Inferior parietal cortex (tissue), 1 donor: Measurements from ENCODE around the gene ARHGEF38.
"Not testable (repeated sequence)": the region's sequence is repeated elsewhere in the genome, so short reads cannot be mapped to it uniquely, and the experiment has no call there.

ENCODE experiments used
- DNase-seq: peaks from one replicate; pipeline ENCODE4 v3.0.0-alpha.2; 2016; ENCODE audit errors: extremely low spot score

The ARHGEF38 gene

DNA sequence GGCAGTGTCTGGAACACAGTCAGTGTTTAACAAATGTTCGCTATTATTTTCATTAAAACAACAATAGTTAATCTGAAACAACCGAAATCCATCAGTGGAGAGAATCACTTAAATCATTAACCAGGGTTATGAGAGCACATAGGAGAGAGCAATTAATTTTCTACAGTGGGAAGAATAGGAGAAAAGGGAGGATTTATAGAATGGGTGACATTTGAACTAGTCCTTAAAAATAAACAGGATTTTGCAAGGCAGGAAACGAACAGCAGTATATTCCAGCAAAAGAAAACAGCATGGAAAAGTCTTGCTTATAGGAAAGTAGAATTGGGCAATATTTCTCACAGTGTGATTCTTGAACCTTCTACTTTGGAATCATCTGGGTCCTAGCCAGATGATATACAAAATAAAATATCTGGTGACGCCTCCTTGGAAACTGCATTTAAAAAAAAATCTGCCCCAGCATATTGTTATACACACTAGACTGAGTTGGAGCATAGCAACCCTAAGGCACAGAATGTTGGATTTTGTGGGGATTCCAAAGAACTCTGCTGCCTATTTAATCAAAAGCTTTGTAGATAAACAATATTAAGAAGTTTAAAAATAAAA lies 100.0 kb downstream of the ARHGEF38 start:
- no peak for DNase-seq

- DNase-seq = no peak
Measured at GRCh38 chr4:105657117-105657765, 104.8 kb downstream of the ARHGEF38 start.

DNA sequence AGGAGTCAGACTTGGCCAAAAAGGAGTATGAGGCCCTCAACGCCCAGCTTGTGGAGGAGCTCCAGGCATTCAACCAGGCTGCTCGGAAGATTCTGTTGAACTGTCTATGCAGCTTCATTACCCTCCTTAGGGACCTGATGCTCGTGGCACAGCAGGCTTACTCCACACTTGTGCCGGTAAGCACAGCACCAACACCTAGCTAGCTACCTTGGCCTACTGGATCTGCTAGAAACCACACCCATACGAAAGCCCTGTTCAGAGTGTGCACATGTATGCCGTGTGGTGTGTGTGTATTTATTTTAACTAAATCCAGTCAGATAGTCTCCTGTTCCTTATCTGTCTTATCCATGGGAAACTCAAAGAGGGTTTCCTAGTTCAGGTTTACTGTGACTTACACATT lies 106.8 kb downstream of the ARHGEF38 start:
- DNase-seq = no peak

GRCh38 chr4:105661028-105661427 lies 108.6 kb downstream of the ARHGEF38 start:
- no peak for DNase-seq

- no peak for DNase-seq
Measured at GRCh38 chr4:105662935-105663675, 110.7 kb downstream of the ARHGEF38 start.

GRCh38 chr4:105666693-105667092 lies 114.3 kb downstream of the ARHGEF38 start:
- peak; percentile 28 for DNase-seq

DNA sequence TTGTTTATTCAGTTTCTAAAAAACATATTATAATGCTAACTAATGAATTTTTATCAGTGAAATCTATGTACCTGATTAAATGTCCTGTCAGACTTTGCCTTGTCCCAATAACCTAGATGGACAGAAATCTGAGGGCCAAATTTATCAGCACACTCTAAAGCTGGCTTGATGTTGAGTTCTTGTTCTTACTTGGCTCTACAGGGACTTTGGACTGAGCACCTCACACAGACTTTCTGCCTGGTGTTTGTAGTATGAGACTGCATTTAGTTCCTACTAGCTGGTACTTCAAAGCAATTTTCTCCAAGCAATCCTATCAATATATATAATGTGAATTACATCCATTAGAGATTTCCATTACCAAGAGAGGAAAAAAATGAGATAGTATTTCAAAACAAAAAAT lies 118.3 kb downstream of the ARHGEF38 start:
- DNase-seq = no peak

GRCh38 chr4:105671301-105671700 lies 118.9 kb downstream of the ARHGEF38 start:
- no peak for DNase-seq

DNA sequence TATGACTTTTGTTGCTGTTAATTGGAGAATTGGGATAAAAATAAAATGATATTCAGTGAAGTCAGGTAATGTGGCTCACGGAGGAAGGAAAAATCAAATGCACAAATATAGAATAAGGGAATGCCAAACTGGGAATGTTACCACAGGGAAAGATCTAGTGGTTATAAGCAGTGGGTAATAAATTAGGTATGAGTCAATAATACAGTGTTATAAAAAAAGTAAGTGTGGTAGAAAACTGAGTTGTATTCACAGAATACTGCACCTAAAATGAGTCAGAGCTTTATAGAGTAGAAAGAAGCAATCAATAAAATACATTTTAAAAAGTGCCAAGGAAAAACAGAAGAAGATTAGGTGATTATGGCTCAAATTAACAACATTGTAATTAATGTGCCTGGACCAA lies 121.6 kb downstream of the ARHGEF38 start:
- no peak for DNase-seq

DNA sequence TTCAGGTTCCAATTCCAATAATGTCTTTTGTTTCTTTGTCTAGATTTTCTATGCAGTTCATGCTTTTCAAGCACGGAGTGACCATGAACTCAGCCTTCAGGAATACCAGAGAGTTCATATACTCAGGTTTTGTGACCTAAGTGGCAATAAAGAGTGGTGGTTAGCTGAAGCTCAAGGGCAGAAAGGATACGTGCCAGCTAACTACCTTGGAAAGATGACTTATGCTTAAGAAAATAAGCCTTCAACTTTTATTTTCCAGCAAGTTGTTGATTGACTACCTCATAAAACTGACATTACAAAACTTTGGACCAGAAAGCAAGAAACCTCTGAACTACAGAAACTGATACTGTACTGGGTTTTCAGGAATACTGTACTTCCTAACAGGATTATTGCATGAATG lies 125.3 kb downstream of the ARHGEF38 start:
- DNase-seq = no peak

- no peak for DNase-seq
Measured at GRCh38 chr4:105679186-105679585, 126.8 kb downstream of the ARHGEF38 start.

DNA sequence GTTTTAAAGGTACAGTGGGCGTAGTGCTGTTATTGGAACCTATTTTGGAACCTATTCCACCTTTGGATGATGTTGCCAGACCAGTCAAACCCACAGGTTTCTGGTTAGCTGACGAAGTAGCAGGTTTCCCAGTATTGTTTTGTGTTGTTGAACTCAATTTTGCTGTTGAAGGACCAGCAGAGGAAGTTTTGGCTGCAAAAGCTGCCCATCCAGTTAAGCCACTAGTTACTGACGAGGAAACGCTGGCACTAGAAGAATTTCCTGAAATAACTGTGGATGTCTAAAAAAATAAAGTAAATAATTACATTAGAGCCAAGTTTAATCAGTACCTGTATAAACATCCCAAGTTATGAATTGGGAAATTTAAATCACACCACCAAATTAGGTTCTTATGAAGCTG lies 130.6 kb downstream of the ARHGEF38 start:
- no peak for DNase-seq

DNA sequence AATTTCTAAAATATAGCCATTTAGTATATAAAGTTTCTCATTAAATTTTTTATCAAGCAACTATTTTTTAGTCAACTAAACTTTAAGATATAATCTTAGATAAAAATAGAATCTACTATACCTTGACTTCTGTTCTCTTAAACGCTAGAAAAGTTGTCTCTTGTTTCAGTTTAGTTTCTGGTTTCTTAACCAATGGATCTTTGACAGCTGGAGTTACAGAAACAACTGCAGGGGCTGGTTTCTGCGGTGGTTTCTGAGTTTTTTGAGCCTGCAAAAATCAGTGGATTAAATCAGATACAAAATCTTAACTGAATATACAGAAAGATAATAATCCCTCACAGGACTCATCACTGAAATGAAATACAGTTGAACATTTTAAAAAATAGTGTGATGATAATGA lies 134.2 kb downstream of the ARHGEF38 start:
- no peak for DNase-seq

- DNase-seq = not testable (repeated sequence)
Measured at GRCh38 chr4:105694812-105695211, 142.4 kb downstream of the ARHGEF38 start.

- DNase-seq = not testable (repeated sequence)
Measured at GRCh38 chr4:105695832-105696231, 143.4 kb downstream of the ARHGEF38 start.

DNA sequence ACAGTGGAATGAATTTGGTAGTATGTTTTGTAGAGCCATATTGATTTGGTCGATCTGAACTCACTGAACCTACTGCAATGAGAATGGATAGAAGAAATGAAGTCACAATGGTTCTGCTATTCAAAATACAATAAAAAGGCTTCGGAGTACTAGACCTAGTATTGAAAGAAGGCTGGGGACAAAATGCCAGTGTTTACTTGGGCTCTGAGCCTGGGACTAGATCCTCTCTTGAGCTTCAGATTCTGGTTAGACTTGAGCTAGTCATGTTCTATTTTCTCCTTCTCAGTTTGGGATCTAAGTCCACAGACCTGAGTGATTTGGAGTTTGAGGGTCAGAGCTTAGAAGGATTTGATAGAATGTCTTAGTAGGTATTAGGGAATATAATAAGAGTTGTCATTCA lies 146.2 kb downstream of the ARHGEF38 start:
- DNase-seq = no peak

DNA sequence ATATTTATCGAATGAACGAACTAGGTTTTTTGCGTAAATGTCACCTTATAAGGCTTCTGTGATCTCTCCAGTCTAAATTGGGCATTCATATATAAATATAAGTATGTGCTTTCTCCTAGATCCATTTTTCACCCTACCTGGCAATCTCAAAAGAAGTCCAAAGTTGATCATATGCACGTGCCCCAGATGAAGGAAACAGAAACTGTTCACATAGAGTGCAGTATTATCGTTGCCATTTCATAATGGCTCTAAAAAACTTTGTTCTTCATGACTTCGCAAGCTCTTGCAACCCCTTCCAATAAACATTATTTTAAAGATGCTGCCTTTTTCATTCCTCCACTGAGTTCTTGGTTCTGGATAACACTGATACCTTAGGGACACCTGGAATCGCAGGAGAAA lies 155.4 kb downstream of the ARHGEF38 start:
- no peak for DNase-seq

DNA sequence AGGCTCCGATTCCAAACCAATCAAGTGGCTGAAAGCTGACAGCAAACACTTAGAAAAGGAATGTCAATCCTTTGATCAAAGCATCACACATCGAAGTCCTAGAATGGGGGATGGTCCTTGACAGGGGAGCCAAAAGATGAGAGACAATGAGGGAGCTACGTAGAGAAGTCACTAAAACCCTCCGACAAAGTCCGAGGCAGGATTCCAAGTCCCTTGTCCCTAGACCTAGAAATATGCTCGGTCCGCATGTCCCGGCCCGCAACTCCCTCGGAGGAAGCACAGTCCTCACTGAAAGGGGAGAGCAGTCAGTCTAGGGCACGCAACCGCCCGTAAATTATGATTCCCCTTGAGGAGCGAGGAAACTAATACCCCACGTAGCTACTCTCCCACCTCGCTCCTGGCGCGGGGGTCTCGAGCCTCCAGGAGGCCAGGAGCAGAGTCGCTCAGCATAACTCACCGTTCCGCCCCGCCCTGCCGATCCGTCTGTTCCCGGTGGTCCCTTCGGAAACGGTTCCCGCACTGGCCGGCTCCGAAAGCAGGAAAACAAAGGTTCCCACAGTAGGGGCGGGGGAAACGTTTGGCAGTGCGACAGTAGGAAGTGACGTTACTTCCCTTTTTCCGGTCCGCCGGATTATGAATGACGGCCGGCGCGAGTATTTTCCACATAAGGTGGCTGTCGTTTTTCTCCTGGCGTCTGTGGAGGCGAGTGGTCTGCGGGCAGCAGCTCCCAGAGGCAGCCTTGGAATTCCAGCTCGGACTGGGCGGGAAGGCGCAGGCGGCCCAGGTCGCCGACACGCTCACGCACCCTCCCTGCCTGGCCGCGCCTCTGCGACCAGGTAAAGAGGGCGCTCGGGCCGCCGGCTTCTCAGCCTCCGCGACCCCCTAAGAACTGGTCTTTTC lies 156.0 kb downstream of the ARHGEF38 start, which contains the start of the genes GSTCD and INTS12:
Gene GSTCD, plus strand, starts transcription at position 604 of the 900 bp plus-strand sequence. CDS start 8,830 bp downstream, outside the sequence.
Gene INTS12, minus strand, starts transcription at position 509 of the 900 bp plus-strand sequence. CDS start 8,684 bp downstream, outside the sequence.
- DNase-seq = peak; percentile 96

DNA sequence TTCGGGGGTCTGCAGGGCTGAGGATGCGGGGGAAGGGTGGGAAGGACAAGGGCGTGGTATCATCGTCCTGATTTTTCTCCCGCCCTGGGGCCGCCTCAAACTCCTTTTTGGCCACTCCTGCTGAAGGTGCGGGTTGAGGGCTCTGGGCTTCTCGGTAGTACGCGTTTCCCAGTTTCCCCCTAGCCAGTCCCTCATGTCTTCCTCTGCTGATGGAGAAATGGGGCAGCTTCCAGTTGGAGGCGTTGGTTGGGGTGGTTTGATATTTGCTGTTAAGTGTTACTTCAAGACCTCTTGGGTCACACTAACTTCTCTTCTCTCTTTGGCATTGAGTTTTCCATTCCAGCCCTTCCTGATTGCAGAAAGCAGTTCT lies 156.6 kb downstream of the ARHGEF38 start:
- DNase-seq = no peak

- DNase-seq = no peak
Measured at GRCh38 chr4:105710012-105710600, 157.7 kb downstream of the ARHGEF38 start.

DNA sequence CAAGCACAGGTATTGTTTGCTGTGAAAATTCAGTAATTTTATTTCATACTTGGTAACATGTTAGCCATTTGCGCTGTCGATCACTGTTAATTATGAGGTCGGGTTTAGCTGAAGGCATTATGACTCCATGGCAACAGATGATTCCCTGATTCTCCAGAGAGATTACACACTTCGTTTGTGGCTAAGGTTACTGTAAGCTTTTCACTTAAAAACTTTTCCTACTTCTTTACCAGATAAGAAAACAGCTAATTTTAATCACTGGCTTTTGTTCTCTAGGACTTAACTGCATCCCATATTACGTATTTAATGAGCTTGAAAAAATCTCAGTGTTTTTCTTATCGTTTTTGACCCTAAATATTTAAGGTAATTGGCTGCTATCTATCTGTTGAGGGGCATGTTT lies 158.3 kb downstream of the ARHGEF38 start:
- DNase-seq = no peak
